GM19239 (cell line): ENCODE data around the gene CXCR6.
A peak's percentile ranks its signal among the peaks of the same experiment; 100 is the strongest.

Experiments
- DNase-seq: peaks from one replicate; pipeline ENCODE4 v3.0.0; 2011; ENCODE audit warnings: low spot score; ENCODE audit not compliant: insufficient read length
- FAIRE-seq: peaks from 2 replicates; lab custom pipeline; 2011; peaks lifted over from hg19 to GRCh38; lab: Jason Lieb, UNC

CXCR6 gene

GRCh38 chr3:45921158-45922038 lies 21.9 kb upstream of the CXCR6 start:
- FAIRE-seq (no peak), DNase-seq (no peak)

- no peak for DNase-seq
- no peak for FAIRE-seq
These were observed 21.3 kb upstream of the CXCR6 start for GRCh38 chr3:45922039-45922326.

GRCh38 chr3:45922950-45923590 lies 20.2 kb upstream of the CXCR6 start:
- FAIRE-seq (no peak), DNase-seq (no peak)

- no peak for FAIRE-seq
These were observed 19.5 kb upstream of the CXCR6 start for GRCh38 chr3:45923755-45924154.

GRCh38 chr3:45927881-45928280 lies 15.4 kb upstream of the CXCR6 start:
- DNase-seq, result no peak
- FAIRE-seq, result no peak

More at GRCh38 chr3:45923755-45924154, 19.5 kb upstream of the CXCR6 start:
- DNase-seq, result no peak

GRCh38 chr3:45929042-45929679 lies 14.1 kb upstream of the CXCR6 start:
- FAIRE-seq (peak; percentile 73), DNase-seq (peak; percentile 75)

- DNase-seq, result no peak
- FAIRE-seq, result no peak
These were observed 11.8 kb upstream of the CXCR6 start for GRCh38 chr3:45931496-45931895.

GRCh38 chr3:45932112-45932511 lies 11.2 kb upstream of the CXCR6 start:
- DNase-seq (no peak), FAIRE-seq (no peak)

GRCh38 chr3:45933591-45933990 lies 9.7 kb upstream of the CXCR6 start:
- no peak for FAIRE-seq
- DNase-seq, result no peak

- no peak for DNase-seq
- FAIRE-seq, result no peak
These were observed 7.0 kb upstream of the CXCR6 start for GRCh38 chr3:45936261-45936660.

- FAIRE-seq (no peak), DNase-seq (no peak)
These were observed 5.8 kb upstream of the CXCR6 start for GRCh38 chr3:45937206-45938042.

GRCh38 chr3:45938043-45938435 lies 5.2 kb upstream of the CXCR6 start:
- no peak for FAIRE-seq
- DNase-seq, result no peak

- DNase-seq, result peak; percentile 69
- FAIRE-seq, result peak; percentile 93
These were observed 4.4 kb upstream of the CXCR6 start for GRCh38 chr3:45938864-45939263.

- FAIRE-seq, result no peak
- DNase-seq, result no peak
These were observed 3.9 kb upstream of the CXCR6 start for GRCh38 chr3:45939341-45939771.

- DNase-seq, result no peak
- FAIRE-seq, result no peak
These were observed 3.1 kb upstream of the CXCR6 start for GRCh38 chr3:45940004-45940780.

GRCh38 chr3:45940781-45941365 lies 2.4 kb upstream of the CXCR6 start:
- FAIRE-seq, result no peak

GRCh38 chr3:45942051-45942825 lies 1.0 kb upstream of the CXCR6 start:
- DNase-seq (no peak), FAIRE-seq (no peak)

More at GRCh38 chr3:45940781-45941365, 2.4 kb upstream of the CXCR6 start:
- no peak for DNase-seq

GRCh38 chr3:45944830-45945620 lies 1.8 kb downstream of the CXCR6 start:
- FAIRE-seq, result no peak
- DNase-seq, result no peak
